ENCODE data around the gene A2M. TPM values are rescaled to one million over a fixed set of nuclear protein-coding genes. Genes with fewer than 3 reads are reported as not detected.

Gene A2M
- total and polyA plus RNA-seq, 2 of the 13 experiments (the other 11 are each of a cell fraction or from before 2014, with no cell fraction given), result 2,807 to 6,551 TPM

DNA sequence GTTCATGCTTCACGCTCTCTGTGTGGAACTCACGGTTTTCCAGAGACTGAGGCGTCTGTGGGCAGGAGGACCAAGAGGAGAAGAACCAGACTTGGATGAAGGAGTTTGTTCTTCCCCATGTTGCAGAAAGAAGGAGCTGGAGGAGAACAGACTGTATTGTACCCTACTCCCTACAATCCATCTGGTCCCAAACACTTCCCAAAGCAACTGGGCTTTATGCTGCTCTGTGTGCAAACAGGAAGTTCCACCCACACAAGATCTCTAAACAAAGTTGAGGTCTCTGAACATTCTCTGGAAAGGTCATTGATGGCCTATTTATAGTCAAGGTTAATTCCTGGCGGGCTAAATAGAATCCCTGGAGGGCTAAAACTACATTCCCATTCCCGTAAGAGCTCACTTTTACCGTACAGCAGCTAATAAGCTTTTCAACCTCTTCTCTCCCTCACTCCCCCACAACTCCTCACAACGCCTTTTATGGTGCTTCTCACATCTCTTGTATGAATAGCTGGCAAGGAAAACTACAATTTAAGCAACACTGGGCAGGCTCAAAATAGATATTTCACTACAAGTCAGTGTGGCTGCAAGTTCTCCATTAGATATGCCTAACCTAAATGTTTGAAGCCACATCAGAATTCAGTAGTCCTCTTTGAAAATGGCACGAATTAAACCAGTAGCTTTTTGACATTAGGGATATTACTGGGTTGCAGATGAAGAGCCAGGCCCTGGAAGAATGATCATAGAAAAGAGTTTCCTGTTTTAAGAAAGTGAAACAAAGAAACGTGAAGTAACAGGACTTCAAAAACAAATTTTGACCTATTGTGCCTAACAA is at the start of gene A2M (continued):
- peak; percentile 60; the same call in 1 of the 2 replicates for TF ChIP-seq HNF4G (IDR thresholded peaks at IDR 0.05; ENCODE audit: borderline replicate concordance, low read depth, low read length)
- no peak; the same call in 1 of the 2 replicates for TF ChIP-seq HNF4G (CRISPR knock-in tag; IDR thresholded peaks at IDR 0.05; ENCODE audit: borderline replicate concordance, low read depth)
- 0 out of 2 replicates have a peak, but pooled peaks have one; percentile 61 for TF ChIP-seq FOXK2 (IDR thresholded peaks at IDR 0.05)
- peak; percentile 89; the same call in 1 of the 2 replicates for TF ChIP-seq MTF1 (CRISPR knock-in tag; IDR thresholded peaks at IDR 0.05)
- TF ChIP-seq, protein P1, sequence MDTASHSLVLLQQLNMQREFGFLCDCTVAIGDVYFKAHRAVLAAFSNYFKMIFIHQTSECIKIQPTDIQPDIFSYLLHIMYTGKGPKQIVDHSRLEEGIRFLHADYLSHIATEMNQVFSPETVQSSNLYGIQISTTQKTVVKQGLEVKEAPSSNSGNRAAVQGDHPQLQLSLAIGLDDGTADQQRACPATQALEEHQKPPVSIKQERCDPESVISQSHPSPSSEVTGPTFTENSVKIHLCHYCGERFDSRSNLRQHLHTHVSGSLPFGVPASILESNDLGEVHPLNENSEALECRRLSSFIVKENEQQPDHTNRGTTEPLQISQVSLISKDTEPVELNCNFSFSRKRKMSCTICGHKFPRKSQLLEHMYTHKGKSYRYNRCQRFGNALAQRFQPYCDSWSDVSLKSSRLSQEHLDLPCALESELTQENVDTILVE (CRISPR knock-in tag; IDR thresholded peaks at IDR 0.05), result peak; percentile 73
- peak; percentile 91; the same call in 1 of the 2 replicates for TF ChIP-seq ESRRA (CRISPR knock-in tag; IDR thresholded peaks at IDR 0.05; ENCODE audit: low read depth)
- TF ChIP-seq MED1 (CRISPR knock-in tag; IDR thresholded peaks at IDR 0.05), result peak; percentile 99
- peak in 1 of 2 experiments; percentile 96; a peak in 2 of 4 replicates for TF ChIP-seq KLF16 (CRISPR knock-in tag; IDR thresholded peaks at IDR 0.05)
- TF ChIP-seq STAG1 (CRISPR knock-in tag; IDR thresholded peaks at IDR 0.05), result peak; percentile 41; the same call in 1 of the 2 replicates
- TF ChIP-seq MAFK (conservative IDR thresholded peaks at IDR 0.05 in 1 of 2, IDR thresholded peaks at IDR 0.05 in 1 of 2; ENCODE audit: low read length in 2 of 2), result no peak
- TF ChIP-seq MEIS2 (CRISPR knock-in tag; IDR thresholded peaks at IDR 0.05), result peak; percentile 52; the same call in 1 of the 2 replicates
- TF ChIP-seq, protein P2, sequence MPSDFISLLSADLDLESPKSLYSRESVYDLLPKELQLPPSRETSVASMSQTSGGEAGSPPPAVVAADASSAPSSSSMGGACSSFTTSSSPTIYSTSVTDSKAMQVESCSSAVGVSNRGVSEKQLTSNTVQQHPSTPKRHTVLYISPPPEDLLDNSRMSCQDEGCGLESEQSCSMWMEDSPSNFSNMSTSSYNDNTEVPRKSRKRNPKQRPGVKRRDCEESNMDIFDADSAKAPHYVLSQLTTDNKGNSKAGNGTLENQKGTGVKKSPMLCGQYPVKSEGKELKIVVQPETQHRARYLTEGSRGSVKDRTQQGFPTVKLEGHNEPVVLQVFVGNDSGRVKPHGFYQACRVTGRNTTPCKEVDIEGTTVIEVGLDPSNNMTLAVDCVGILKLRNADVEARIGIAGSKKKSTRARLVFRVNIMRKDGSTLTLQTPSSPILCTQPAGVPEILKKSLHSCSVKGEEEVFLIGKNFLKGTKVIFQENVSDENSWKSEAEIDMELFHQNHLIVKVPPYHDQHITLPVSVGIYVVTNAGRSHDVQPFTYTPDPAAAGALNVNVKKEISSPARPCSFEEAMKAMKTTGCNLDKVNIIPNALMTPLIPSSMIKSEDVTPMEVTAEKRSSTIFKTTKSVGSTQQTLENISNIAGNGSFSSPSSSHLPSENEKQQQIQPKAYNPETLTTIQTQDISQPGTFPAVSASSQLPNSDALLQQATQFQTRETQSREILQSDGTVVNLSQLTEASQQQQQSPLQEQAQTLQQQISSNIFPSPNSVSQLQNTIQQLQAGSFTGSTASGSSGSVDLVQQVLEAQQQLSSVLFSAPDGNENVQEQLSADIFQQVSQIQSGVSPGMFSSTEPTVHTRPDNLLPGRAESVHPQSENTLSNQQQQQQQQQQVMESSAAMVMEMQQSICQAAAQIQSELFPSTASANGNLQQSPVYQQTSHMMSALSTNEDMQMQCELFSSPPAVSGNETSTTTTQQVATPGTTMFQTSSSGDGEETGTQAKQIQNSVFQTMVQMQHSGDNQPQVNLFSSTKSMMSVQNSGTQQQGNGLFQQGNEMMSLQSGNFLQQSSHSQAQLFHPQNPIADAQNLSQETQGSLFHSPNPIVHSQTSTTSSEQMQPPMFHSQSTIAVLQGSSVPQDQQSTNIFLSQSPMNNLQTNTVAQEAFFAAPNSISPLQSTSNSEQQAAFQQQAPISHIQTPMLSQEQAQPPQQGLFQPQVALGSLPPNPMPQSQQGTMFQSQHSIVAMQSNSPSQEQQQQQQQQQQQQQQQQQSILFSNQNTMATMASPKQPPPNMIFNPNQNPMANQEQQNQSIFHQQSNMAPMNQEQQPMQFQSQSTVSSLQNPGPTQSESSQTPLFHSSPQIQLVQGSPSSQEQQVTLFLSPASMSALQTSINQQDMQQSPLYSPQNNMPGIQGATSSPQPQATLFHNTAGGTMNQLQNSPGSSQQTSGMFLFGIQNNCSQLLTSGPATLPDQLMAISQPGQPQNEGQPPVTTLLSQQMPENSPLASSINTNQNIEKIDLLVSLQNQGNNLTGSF (CRISPR knock-in tag; IDR thresholded peaks at IDR 0.05), result no peak
- TF ChIP-seq, protein P3, sequence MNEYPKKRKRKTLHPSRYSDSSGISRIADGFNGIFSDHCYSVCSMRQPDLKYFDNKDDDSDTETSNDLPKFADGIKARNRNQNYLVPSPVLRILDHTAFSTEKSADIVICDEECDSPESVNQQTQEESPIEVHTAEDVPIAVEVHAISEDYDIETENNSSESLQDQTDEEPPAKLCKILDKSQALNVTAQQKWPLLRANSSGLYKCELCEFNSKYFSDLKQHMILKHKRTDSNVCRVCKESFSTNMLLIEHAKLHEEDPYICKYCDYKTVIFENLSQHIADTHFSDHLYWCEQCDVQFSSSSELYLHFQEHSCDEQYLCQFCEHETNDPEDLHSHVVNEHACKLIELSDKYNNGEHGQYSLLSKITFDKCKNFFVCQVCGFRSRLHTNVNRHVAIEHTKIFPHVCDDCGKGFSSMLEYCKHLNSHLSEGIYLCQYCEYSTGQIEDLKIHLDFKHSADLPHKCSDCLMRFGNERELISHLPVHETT (CRISPR knock-in tag; conservative IDR thresholded peaks at IDR 0.05), result no peak; the same call in 1 of the 2 replicates
- TF ChIP-seq ZFP36L2 (CRISPR knock-in tag; IDR thresholded peaks at IDR 0.05), result no peak
- no peak for TF ChIP-seq NAIF1 (CRISPR knock-in tag; IDR thresholded peaks at IDR 0.05; ENCODE audit: borderline replicate concordance)
- TF ChIP-seq, protein P4, sequence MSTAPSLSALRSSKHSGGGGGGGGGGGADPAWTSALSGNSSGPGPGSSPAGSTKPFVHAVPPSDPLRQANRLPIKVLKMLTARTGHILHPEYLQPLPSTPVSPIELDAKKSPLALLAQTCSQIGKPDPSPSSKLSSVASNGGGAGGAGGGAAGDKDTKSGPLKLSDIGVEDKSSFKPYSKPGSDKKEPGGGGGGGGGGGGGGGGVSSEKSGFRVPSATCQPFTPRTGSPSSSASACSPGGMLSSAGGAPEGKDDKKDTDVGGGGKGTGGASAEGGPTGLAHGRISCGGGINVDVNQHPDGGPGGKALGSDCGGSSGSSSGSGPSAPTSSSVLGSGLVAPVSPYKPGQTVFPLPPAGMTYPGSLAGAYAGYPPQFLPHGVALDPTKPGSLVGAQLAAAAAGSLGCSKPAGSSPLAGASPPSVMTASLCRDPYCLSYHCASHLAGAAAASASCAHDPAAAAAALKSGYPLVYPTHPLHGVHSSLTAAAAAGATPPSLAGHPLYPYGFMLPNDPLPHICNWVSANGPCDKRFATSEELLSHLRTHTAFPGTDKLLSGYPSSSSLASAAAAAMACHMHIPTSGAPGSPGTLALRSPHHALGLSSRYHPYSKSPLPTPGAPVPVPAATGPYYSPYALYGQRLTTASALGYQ (CRISPR knock-in tag; IDR thresholded peaks at IDR 0.05), result peak; percentile 80
- TF ChIP-seq ZSCAN29 (CRISPR knock-in tag; conservative IDR thresholded peaks at IDR 0.05), result peak; percentile 47; the same call in 1 of the 2 replicates
- TF ChIP-seq SALL1 (CRISPR knock-in tag; IDR thresholded peaks at IDR 0.05), result peak; percentile 84
- TF ChIP-seq SKI (IDR thresholded peaks at IDR 0.05; ENCODE audit: partially characterized antibody), result peak; percentile 86

Data from HepG2 (cell line).